ENCODE results near the gene RALY.

DNA sequence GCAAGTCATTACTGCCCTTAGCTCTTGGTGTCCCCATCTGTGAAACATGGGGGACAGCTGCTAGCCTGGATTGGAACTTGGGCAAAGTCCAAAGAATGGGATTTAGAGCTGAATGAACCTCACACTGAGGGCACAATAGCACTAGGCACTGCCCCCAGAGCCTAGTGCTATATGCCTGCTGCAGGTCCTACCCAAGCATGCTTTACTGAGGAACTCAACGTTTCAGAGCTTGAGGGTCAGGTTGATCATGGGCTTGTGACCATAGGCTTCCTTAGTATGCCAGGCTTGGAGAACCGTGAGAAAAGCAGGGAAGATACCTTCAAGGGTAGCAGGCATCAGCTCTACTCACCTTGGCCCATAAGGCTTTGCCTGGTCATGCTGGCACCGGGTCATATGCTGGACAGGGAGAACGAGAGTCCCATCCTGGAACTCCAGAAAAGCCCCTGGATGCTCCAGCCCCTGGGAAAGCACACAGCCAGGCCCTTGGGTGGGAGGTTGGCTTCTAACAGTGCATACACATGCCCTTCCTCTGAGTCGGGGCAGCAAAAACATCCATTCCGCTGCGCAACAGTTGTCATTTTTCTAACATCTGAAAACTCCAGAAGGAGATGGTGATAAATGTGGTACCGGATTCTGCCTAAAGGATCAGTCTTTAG lies 88.6 kb downstream of the RALY start:
- TF ChIP-seq, protein P1, sequence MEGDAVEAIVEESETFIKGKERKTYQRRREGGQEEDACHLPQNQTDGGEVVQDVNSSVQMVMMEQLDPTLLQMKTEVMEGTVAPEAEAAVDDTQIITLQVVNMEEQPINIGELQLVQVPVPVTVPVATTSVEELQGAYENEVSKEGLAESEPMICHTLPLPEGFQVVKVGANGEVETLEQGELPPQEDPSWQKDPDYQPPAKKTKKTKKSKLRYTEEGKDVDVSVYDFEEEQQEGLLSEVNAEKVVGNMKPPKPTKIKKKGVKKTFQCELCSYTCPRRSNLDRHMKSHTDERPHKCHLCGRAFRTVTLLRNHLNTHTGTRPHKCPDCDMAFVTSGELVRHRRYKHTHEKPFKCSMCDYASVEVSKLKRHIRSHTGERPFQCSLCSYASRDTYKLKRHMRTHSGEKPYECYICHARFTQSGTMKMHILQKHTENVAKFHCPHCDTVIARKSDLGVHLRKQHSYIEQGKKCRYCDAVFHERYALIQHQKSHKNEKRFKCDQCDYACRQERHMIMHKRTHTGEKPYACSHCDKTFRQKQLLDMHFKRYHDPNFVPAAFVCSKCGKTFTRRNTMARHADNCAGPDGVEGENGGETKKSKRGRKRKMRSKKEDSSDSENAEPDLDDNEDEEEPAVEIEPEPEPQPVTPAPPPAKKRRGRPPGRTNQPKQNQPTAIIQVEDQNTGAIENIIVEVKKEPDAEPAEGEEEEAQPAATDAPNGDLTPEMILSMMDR (IDR thresholded peaks at IDR 0.05): no peak
- TF ChIP-seq POLR2A (IDR thresholded peaks at IDR 0.05): no peak

Measured in body of pancreas (tissue), 4 donors.